ENCODE results near the gene ST3GAL3.

ST3GAL3 gene

DNA sequence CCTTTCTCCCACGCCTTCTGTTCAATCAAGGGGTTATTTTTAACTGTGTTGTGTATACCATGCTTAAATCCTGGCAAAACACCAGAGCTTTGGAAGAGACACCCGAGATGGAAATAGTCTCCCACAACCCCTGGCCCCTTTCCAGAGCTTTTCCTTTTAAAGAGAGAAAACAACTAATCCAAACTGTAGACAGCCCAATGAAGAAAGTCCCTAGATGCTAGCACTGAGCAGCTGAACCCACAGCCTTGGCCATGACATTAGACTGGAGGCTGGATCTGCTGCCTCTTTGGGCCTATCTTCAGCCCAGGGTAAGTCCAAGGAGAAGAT lies 161.4 kb downstream of the ST3GAL3 start:
- no peak overlapping the region for H3K9ac ChIP-seq (ENCODE audit: low read length)
- no peak overlapping the region for H2BK120ac ChIP-seq (ENCODE audit: insufficient read depth, low read length, poor library complexity)
- H3K4ac ChIP-seq (ENCODE audit: low read depth, low read length), result no peak overlapping the region
- no peaks in the 10 kb centered on the region for H3K79me1 ChIP-seq (ENCODE audit: low read length)
- H4K91ac ChIP-seq (ENCODE audit: low read depth, low read length), result no peak overlapping the region
- no peaks in the 10 kb centered on the region for H3K79me2 ChIP-seq (ENCODE audit: control insufficient read depth, insufficient read depth, low read length, poor library complexity)
- H2BK5ac ChIP-seq (ENCODE audit: low read depth, low read length, poor library complexity), result no peak overlapping the region
- H3K27ac ChIP-seq (ENCODE audit: low read depth, low read length), result no peak overlapping the region
- H3K4me1 ChIP-seq (ENCODE audit: control insufficient read depth in 1 of 2, insufficient read depth in 2 of 2, low read length in 2 of 2), result no peaks in the 10 kb centered on the region
- H2AFZ ChIP-seq (ENCODE audit: insufficient read depth, low read length, poor library complexity), result no peak overlapping the region
- H3K36me3 ChIP-seq (ENCODE audit: control insufficient read depth in 1 of 2, insufficient read depth in 2 of 2, low read length in 2 of 2), result no peaks in the 10 kb centered on the region
- WGBS (ENCODE audit: extremely low coverage, insufficient coverage, insufficient read length), result no CpG with 5 or more reads among the region's 2 CpGs
- no peak overlapping the region for H2BK12ac ChIP-seq (ENCODE audit: low read length)
- no peak overlapping the region for H3K18ac ChIP-seq (ENCODE audit: low read length)
- no peaks in the 10 kb centered on the region for H3K27me3 ChIP-seq (ENCODE audit: insufficient read depth, low read length)
- no peak overlapping the region for H2AK5ac ChIP-seq (ENCODE audit: low read length)
- H4K12ac ChIP-seq (ENCODE audit: low read depth, low read length), result no peak overlapping the region
- no peak overlapping the region for H3K4me2 ChIP-seq (ENCODE audit: low read length)
- DNase-seq, result no peak
- H3K14ac ChIP-seq (ENCODE audit: low read length), result no peak overlapping the region
- no peak overlapping the region for H3K23ac ChIP-seq (ENCODE audit: low read length)
- no peak overlapping the region for H3K4me3 ChIP-seq (ENCODE audit: low read depth, low read length)
- H3K9me3 ChIP-seq (ENCODE audit: insufficient read depth, low read depth, low read length), result no peaks in the 10 kb centered on the region
- H4K8ac ChIP-seq (ENCODE audit: low read depth, low read length), result no peak overlapping the region

DNA sequence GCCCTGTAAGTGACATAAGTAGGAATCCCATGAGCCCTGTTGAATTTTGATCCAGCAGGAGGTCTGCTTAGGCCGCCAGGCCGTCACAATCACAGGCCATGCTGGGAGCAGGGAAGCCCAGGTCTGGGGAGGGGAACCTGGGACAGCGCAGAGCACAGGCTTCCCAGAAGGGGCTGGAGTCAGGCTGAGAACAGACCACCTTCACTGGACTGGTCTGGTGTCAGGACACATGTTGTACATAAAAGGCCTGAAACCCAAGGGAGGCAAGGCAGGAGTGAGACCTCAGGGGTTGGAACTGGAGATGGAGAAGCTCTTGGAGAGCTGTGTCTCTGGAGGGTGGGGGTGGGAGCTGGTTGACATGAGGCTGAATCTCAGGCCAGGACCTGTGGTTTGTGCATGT lies 163.0 kb downstream of the ST3GAL3 start:
- no CpG with 5 or more reads among the region's 3 CpGs for WGBS (ENCODE audit: extremely low coverage, insufficient coverage, insufficient read length)
- no peak overlapping the region for H3K14ac ChIP-seq (ENCODE audit: low read length)
- no peak overlapping the region for H3K23ac ChIP-seq (ENCODE audit: low read length)
- H2BK5ac ChIP-seq (ENCODE audit: low read depth, low read length, poor library complexity), result no peak overlapping the region
- H3K9me3 ChIP-seq (ENCODE audit: insufficient read depth, low read depth, low read length), result no peaks in the 10 kb centered on the region
- H2BK12ac ChIP-seq (ENCODE audit: low read length), result no peak overlapping the region
- no peak overlapping the region for H2BK120ac ChIP-seq (ENCODE audit: insufficient read depth, low read length, poor library complexity)
- no peak overlapping the region for H3K9ac ChIP-seq (ENCODE audit: low read length)
- no peak overlapping the region for H4K8ac ChIP-seq (ENCODE audit: low read depth, low read length)
- no peaks in the 10 kb centered on the region for H3K79me1 ChIP-seq (ENCODE audit: low read length)
- H3K4me2 ChIP-seq (ENCODE audit: low read length), result no peak overlapping the region
- H2AFZ ChIP-seq (ENCODE audit: insufficient read depth, low read length, poor library complexity), result no peak overlapping the region
- no peak overlapping the region for H4K12ac ChIP-seq (ENCODE audit: low read depth, low read length)
- H3K4me3 ChIP-seq (ENCODE audit: low read depth, low read length), result no peak overlapping the region
- H3K27me3 ChIP-seq (ENCODE audit: insufficient read depth, low read length), result no peaks in the 10 kb centered on the region
- no peaks in the 10 kb centered on the region for H3K4me1 ChIP-seq (ENCODE audit: control insufficient read depth in 1 of 2, insufficient read depth in 2 of 2, low read length in 2 of 2)
- no peak overlapping the region for H4K91ac ChIP-seq (ENCODE audit: low read depth, low read length)
- no peak overlapping the region for H3K27ac ChIP-seq (ENCODE audit: low read depth, low read length)
- no peak for DNase-seq
- no peaks in the 10 kb centered on the region for H3K79me2 ChIP-seq (ENCODE audit: control insufficient read depth, insufficient read depth, low read length, poor library complexity)
- no peak overlapping the region for H3K4ac ChIP-seq (ENCODE audit: low read depth, low read length)
- H2AK5ac ChIP-seq (ENCODE audit: low read length), result no peak overlapping the region
- no peak overlapping the region for H3K18ac ChIP-seq (ENCODE audit: low read length)
- H3K36me3 ChIP-seq (ENCODE audit: control insufficient read depth in 1 of 2, insufficient read depth in 2 of 2, low read length in 2 of 2), result no peaks in the 10 kb centered on the region

DNA sequence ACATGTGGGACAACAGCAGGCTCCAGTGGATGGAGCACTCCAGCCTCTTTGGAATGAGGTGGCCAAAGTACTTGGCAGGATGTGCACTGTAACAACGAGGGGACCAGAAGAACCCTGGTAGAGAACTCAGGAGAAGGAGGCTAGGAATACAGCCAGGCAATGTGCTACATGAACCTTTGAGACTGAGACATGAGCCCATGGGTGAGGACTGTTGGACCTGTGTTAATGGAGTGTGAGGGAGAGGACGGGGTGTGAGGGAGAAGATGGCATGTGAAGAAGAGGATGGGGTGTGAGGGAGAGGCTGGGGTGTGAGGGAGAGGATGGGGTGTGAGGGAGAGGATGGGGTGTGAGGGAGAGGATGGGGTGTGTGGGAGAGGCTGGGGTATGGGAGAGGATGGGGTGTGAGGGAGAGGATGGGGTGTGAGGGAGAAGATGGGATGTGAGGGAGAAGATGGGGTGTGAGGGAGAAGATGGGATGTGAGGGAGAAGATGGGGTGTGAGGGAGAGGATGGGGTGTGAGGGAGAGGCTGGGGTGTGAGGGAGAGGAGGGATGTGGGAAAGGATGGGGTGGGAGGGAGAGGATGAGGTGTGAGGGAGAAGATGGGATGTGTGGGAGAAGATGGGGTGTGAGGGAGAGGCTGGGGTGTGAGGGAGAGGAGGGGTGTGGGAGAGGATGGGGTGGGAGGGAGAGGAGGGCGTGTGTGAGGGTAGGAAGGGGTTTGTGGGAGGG lies 164.0 kb downstream of the ST3GAL3 start:
- Histone ChIP-seq H3K4me2 (ENCODE audit: low read length) (no peak overlapping the region), H3K4me1 (ENCODE audit: control insufficient read depth in 1 of 2, insufficient read depth in 2 of 2, low read length in 2 of 2) (no peaks in the 10 kb centered on the region), H3K79me1 (ENCODE audit: low read length) (no peaks in the 10 kb centered on the region), H4K8ac (ENCODE audit: low read depth, low read length) (no peak overlapping the region), H2AFZ (ENCODE audit: insufficient read depth, low read length, poor library complexity) (no peak overlapping the region), H2BK12ac (ENCODE audit: low read length) (no peak overlapping the region), H3K27ac (ENCODE audit: low read depth, low read length) (no peak overlapping the region), H3K9ac (ENCODE audit: low read length) (no peak overlapping the region), H4K91ac (ENCODE audit: low read depth, low read length) (no peak overlapping the region), H3K18ac (ENCODE audit: low read length) (no peak overlapping the region), H3K23ac (ENCODE audit: low read length) (no peak overlapping the region), H3K79me2 (ENCODE audit: control insufficient read depth, insufficient read depth, low read length, poor library complexity) (no peaks in the 10 kb centered on the region), H3K36me3 (ENCODE audit: control insufficient read depth in 1 of 2, insufficient read depth in 2 of 2, low read length in 2 of 2) (no peaks in the 10 kb centered on the region), H2BK5ac (ENCODE audit: low read depth, low read length, poor library complexity) (no peak overlapping the region), H3K4me3 (ENCODE audit: low read depth, low read length) (no peak overlapping the region), H3K4ac (ENCODE audit: low read depth, low read length) (no peak overlapping the region), H3K9me3 (ENCODE audit: insufficient read depth, low read depth, low read length) (no peaks in the 10 kb centered on the region), H3K27me3 (ENCODE audit: insufficient read depth, low read length) (no peaks in the 10 kb centered on the region), H2BK120ac (ENCODE audit: insufficient read depth, low read length, poor library complexity) (no peak overlapping the region), H2AK5ac (ENCODE audit: low read length) (no peak overlapping the region), H4K12ac (ENCODE audit: low read depth, low read length) (no peak overlapping the region), H3K14ac (ENCODE audit: low read length) (no peak overlapping the region)
- WGBS (ENCODE audit: extremely low coverage, insufficient coverage, insufficient read length), result 100% methylated on average over 2 of the region's 3 CpGs
- DNase-seq, result no peak

DNA sequence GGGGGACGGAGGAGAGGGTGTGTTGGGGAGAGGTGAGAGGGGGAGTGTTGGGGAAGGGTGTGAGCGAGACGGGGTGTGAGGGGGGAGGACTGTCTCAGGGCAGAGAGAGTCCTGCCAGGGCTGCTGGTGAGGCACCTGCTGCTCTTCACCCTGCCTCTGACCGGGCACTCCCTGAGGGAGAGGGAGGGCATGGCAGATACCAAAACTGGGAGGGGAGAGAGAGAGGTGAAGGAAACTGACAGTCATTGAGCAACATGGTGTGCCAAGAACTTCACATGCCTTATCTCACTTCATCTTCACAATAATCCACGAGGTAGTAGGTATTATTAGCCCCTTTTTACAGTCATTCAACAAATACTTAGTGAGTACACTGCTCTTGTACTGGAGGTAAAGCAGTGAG lies 164.9 kb downstream of the ST3GAL3 start:
- Histone ChIP-seq H4K12ac (ENCODE audit: low read depth, low read length) (no peak overlapping the region), H2AK5ac (ENCODE audit: low read length) (no peak overlapping the region), H3K9ac (ENCODE audit: low read length) (no peak overlapping the region), H2BK120ac (ENCODE audit: insufficient read depth, low read length, poor library complexity) (no peak overlapping the region), H3K9me3 (ENCODE audit: insufficient read depth, low read depth, low read length) (no peaks in the 10 kb centered on the region), H3K4me2 (ENCODE audit: low read length) (no peak overlapping the region), H3K4me1 (ENCODE audit: control insufficient read depth in 1 of 2, insufficient read depth in 2 of 2, low read length in 2 of 2) (no peaks in the 10 kb centered on the region), H3K27me3 (ENCODE audit: insufficient read depth, low read length) (no peaks in the 10 kb centered on the region), H3K79me1 (ENCODE audit: low read length) (no peaks in the 10 kb centered on the region), H2BK5ac (ENCODE audit: low read depth, low read length, poor library complexity) (no peak overlapping the region), H3K4me3 (ENCODE audit: low read depth, low read length) (no peak overlapping the region), H3K4ac (ENCODE audit: low read depth, low read length) (no peak overlapping the region), H3K14ac (ENCODE audit: low read length) (no peak overlapping the region), H4K91ac (ENCODE audit: low read depth, low read length) (no peak overlapping the region), H3K18ac (ENCODE audit: low read length) (no peak overlapping the region), H3K27ac (ENCODE audit: low read depth, low read length) (no peak overlapping the region), H2AFZ (ENCODE audit: insufficient read depth, low read length, poor library complexity) (no peak overlapping the region), H3K36me3 (ENCODE audit: control insufficient read depth in 1 of 2, insufficient read depth in 2 of 2, low read length in 2 of 2) (no peaks in the 10 kb centered on the region), H3K79me2 (ENCODE audit: control insufficient read depth, insufficient read depth, low read length, poor library complexity) (no peaks in the 10 kb centered on the region), H3K23ac (ENCODE audit: low read length) (no peak overlapping the region), H2BK12ac (ENCODE audit: low read length) (no peak overlapping the region), H4K8ac (ENCODE audit: low read depth, low read length) (no peak overlapping the region)
- 100% methylated on average over 3 of the region's 5 CpGs for WGBS (ENCODE audit: extremely low coverage, insufficient coverage, insufficient read length)
- DNase-seq, result peak; percentile 5 to 45

Measured in trophoblast cell (in vitro differentiated cells and primary cell).